ENCODE measurements around the gene F8. TPM values are rescaled to one million over a fixed set of nuclear protein-coding genes. Genes with fewer than 3 reads are reported as not detected.
"Not testable (repeated sequence)": the region's sequence is repeated elsewhere in the genome, so short reads cannot be mapped to it uniquely, and the experiment has no call there.

F8 gene
- total and polyA plus RNA-seq, 2 of the 4 experiments (the other 2 are of a cell fraction) = 1.4 to 1.5 TPM

DNA sequence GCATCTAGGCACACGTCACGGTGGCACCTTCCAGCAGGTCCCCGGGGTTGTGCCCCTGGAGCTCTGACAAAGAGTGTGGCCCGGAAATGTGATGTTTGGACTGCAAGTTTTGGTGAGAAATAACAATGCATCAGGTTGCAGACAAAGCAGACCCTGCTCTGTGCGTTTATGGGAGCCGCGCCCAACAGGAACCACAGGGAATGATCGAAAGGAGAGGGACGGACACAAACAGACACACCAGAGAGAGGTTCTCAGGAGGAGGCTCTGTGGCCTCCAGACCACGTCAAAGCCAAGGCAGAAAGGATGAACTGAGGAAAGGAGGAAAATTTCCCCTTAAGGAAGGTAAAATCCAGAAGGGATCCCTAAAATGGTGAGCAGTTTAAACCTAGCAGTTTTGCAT, 16.1 kb downstream of the F8 start:
- H3K4ac ChIP-seq (ENCODE audit: low read depth, low read length); H2BK5ac ChIP-seq (ENCODE audit: low read depth, low read length, poor library complexity, severe bottlenecking); H2AFZ ChIP-seq (replicated peaks; ENCODE audit: low read length, poor library complexity); H3K18ac ChIP-seq (ENCODE audit: low read depth, low read length); H3K23ac ChIP-seq (ENCODE audit: low read depth, low read length); H2BK15ac ChIP-seq (ENCODE audit: low read depth, low read length); H3K27me3 ChIP-seq (ENCODE audit: control insufficient read depth, insufficient read depth, low read length); H2AK5ac ChIP-seq (ENCODE audit: low read depth, low read length); in situ Hi-C loops (cut with MboI; ENCODE audit: low sequenced_read_pairs); H3K9me3 ChIP-seq (ENCODE audit: control insufficient read depth, insufficient read depth, low read length); H4K5ac ChIP-seq (ENCODE audit: low read depth, low read length); BruUV-seq (replicated peaks); intact Hi-C loops (cut with micrococcal nuclease); H3K36me3 ChIP-seq (ENCODE audit: control insufficient read depth, insufficient read depth, low read length); H3K56ac ChIP-seq (ENCODE audit: extremely low read depth, insufficient read depth, low read length); H4K20me1 ChIP-seq (ENCODE audit: insufficient read depth, low read length); H2BK20ac ChIP-seq (ENCODE audit: low read depth, low read length); ATAC-seq (ENCODE audit: low read depth); H3K9ac ChIP-seq (ENCODE audit: low read depth, low read length); H4K91ac ChIP-seq (ENCODE audit: insufficient read depth, low read depth, low read length); H3K79me1 ChIP-seq (ENCODE audit: low read depth in 1 of 2, low read length in 2 of 2); H3K14ac ChIP-seq (replicated peaks; ENCODE audit: low read depth, low read length); H2BK120ac ChIP-seq (ENCODE audit: low read depth, low read length); H3K9me1 ChIP-seq (ENCODE audit: insufficient read depth, low read length); H3K4me1 ChIP-seq (ENCODE audit: control insufficient read depth, insufficient read depth, low read length); H3K4me2 ChIP-seq (ENCODE audit: low read depth, low read length); DNase-seq; H2AK9ac ChIP-seq (replicated peaks; ENCODE audit: low read depth, low read length, poor library complexity); POLR2A ChIA-PET (ENCODE audit: unreplicated experiment); H3K4me3 ChIP-seq (ENCODE audit: insufficient read depth, low read depth, low read length); dilution Hi-C loops (cut with HindIII; ENCODE audit: low sequenced_read_pairs, unreplicated experiment); H4K8ac ChIP-seq (ENCODE audit: low read depth in 2 of 2, low read length in 2 of 2); H3K27ac ChIP-seq (ENCODE audit: insufficient read depth, low read length): not testable (repeated sequence)
- CTCF ChIA-PET = interaction anchor here (0.6 kb wide), 1 partner anchor 19 kb away, joined by 3 read pairs; no protein-coding TSS in a partner anchor
- WGBS, 2 experiments (ENCODE audit: extremely low coverage in 2 of 2, insufficient read length in 1 of 2) = no CpG with 5 or more reads among the region's 10 CpGs
